ENCODE results near the gene TNFSF8.

The TNFSF8 gene

GRCh38 chr9:114880291-114880745 lies 50.1 kb downstream of the TNFSF8 start:
- Histone ChIP-seq H2AFZ (no peak overlapping the region), H3K36me3 (ENCODE audit: control insufficient read depth, insufficient read depth, low read length) (no peaks in the 10 kb centered on the region), H3K9me3 (ENCODE audit: control insufficient read depth, low read length) (no peaks in the 10 kb centered on the region), H3K4me2 (ENCODE audit: low read length) (no peak overlapping the region), H3K4me3 (ENCODE audit: low read depth, low read length) (no peak overlapping the region), H3K4me1 (no peaks in the 10 kb centered on the region), H3K27me3 (ENCODE audit: control insufficient read depth, insufficient read depth, low read length) (no peaks in the 10 kb centered on the region), H3K9ac (no peak overlapping the region), H3K27ac (no peak overlapping the region), H3K79me2 (no peaks in the 10 kb centered on the region)
- no peak for TF ChIP-seq CTCF (IDR thresholded peaks at IDR 0.05)

DNA sequence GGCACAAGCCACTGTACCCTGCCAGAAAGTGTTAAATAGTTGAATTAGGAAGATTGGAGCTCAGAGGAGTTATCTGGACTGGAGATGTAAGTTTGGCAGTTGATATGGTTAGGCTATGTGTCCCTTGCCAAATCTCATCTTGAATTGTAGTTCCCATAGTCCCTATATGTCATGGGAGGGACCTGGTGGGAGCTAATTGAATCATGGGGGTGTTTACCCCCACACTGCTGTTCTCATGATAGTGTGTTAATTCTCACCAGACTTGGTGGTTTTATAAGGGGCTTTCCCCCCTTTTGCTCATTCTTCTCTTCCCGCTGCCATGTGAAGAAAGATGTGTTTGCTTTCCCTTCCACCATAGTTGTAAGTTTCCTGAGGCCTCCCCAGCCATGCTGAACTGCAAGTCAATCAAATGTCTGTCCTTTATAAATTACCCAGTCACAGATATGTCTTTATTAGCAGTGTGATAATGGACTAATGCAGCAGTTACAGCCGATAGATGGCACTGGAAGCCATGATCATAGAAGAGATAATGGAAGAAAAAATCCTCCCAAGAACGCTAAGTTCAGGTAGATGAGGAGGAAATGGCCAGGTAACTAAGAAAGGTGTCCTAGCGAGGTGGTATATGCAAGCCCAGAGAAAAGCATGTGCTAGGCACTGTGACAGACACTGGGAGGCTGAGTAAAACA lies 51.4 kb downstream of the TNFSF8 start:
- no peaks in the 10 kb centered on the region for H3K4me1 ChIP-seq
- no peak overlapping the region for H3K4me2 ChIP-seq (ENCODE audit: low read length)
- no peak overlapping the region for H3K4me3 ChIP-seq (ENCODE audit: low read depth, low read length)
- TF ChIP-seq CTCF (IDR thresholded peaks at IDR 0.05): peak; percentile 30
- no peak overlapping the region for H3K9ac ChIP-seq
- H3K27me3 ChIP-seq (ENCODE audit: control insufficient read depth, insufficient read depth, low read length): no peaks in the 10 kb centered on the region
- no peaks in the 10 kb centered on the region for H3K36me3 ChIP-seq (ENCODE audit: control insufficient read depth, insufficient read depth, low read length)
- no peak overlapping the region for H2AFZ ChIP-seq
- H3K27ac ChIP-seq: no peak overlapping the region
- no peaks in the 10 kb centered on the region for H3K9me3 ChIP-seq (ENCODE audit: control insufficient read depth, low read length)
- H3K79me2 ChIP-seq: no peaks in the 10 kb centered on the region

DNA sequence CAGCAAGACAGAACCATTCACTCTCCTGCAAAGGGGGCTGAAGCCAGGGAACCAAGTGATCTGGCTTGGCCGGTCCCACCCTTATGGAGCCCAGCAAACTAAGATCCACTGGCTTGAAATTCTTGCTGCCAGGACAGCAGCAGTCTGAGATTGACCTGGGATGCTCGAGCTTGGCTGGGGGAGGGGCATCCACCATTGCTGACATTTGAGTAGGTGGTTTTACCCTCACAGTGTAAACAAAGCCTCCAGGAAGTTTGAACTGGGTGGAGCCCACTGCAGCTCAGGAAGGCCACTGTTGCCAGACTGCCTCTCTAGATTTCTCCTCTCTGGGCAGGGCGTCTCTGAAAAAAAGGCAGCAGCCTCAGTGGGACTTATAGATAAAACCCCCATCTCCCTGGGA lies 60.5 kb downstream of the TNFSF8 start:
- Histone ChIP-seq H3K4me3 (ENCODE audit: low read depth, low read length) (no peak overlapping the region), H3K4me2 (ENCODE audit: low read length) (no peak overlapping the region), H2AFZ (no peak overlapping the region), H3K4me1 (no peaks in the 10 kb centered on the region), H3K36me3 (ENCODE audit: control insufficient read depth, insufficient read depth, low read length) (no peaks in the 10 kb centered on the region), H3K79me2 (no peaks in the 10 kb centered on the region), H3K27ac (no peak overlapping the region), H3K9me3 (ENCODE audit: control insufficient read depth, low read length) (no peaks in the 10 kb centered on the region), H3K27me3 (ENCODE audit: control insufficient read depth, insufficient read depth, low read length) (no peaks in the 10 kb centered on the region), H3K9ac (no peak overlapping the region)
- TF ChIP-seq CTCF (IDR thresholded peaks at IDR 0.05): no peak

DNA sequence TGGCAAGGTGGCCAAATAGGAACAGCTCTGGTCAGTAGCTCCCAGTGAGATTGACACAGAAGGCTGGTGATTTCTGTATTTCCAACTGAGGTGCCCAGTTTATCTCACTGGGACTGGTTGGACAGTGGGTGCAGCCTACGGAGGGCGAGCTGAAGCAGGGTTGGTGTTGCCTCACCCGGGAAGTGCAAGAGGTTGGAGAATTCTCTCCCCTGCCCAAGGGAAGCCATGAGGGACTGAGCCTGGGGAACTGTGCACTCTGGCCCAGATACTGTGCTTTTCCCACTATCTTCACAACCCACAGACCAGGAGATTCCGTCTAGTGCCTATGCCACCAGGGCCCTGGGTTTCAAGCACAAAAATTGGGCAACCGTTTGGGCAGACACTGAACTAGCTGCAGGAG lies 61.0 kb downstream of the TNFSF8 start:
- TF ChIP-seq CTCF (IDR thresholded peaks at IDR 0.05): no peak
- no peak overlapping the region for H3K9ac ChIP-seq
- no peak overlapping the region for H3K4me2 ChIP-seq (ENCODE audit: low read length)
- H3K4me3 ChIP-seq (ENCODE audit: low read depth, low read length): no peak overlapping the region
- H3K79me2 ChIP-seq: no peaks in the 10 kb centered on the region
- H2AFZ ChIP-seq: no peak overlapping the region
- no peaks in the 10 kb centered on the region for H3K36me3 ChIP-seq (ENCODE audit: control insufficient read depth, insufficient read depth, low read length)
- no peak overlapping the region for H3K27ac ChIP-seq
- H3K9me3 ChIP-seq (ENCODE audit: control insufficient read depth, low read length): no peaks in the 10 kb centered on the region
- H3K27me3 ChIP-seq (ENCODE audit: control insufficient read depth, insufficient read depth, low read length): no peaks in the 10 kb centered on the region
- H3K4me1 ChIP-seq: no peaks in the 10 kb centered on the region

DNA sequence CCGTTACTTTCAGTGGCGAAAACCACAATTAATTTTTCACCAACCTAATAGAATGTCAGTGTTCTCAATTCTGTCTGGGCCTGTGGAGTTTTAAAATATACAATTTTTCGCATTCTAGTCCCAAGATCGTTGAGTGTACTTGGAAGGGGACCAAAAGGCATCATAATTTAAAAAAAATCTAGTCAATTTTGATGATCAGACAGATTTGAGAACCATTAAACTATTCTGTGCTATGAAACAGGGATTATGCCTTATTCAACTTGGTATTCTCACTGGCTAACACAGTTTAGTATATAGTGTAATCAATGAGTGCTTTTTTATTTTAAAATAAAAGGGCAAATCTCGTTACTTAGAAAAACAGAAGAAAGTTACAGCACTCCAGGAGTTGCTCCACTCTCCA lies 63.1 kb downstream of the TNFSF8 start:
- H3K9me3 ChIP-seq (ENCODE audit: control insufficient read depth, low read length): no peaks in the 10 kb centered on the region
- no peak overlapping the region for H3K4me3 ChIP-seq (ENCODE audit: low read depth, low read length)
- no peaks in the 10 kb centered on the region for H3K36me3 ChIP-seq (ENCODE audit: control insufficient read depth, insufficient read depth, low read length)
- H3K4me1 ChIP-seq: no peaks in the 10 kb centered on the region
- H3K27ac ChIP-seq: no peak overlapping the region
- no peak overlapping the region for H2AFZ ChIP-seq
- H3K9ac ChIP-seq: no peak overlapping the region
- no peak overlapping the region for H3K4me2 ChIP-seq (ENCODE audit: low read length)
- H3K79me2 ChIP-seq: no peaks in the 10 kb centered on the region
- no peak for TF ChIP-seq CTCF (IDR thresholded peaks at IDR 0.05)
- H3K27me3 ChIP-seq (ENCODE audit: control insufficient read depth, insufficient read depth, low read length): no peaks in the 10 kb centered on the region
